Hepatocyte (in vitro differentiated cells): ENCODE data around the gene NR3C2. TPM values are rescaled to one million over a fixed set of nuclear protein-coding genes. Genes with fewer than 3 reads are reported as not detected.

ENCODE experiments used
- DNase-seq: peaks from one replicate; pipeline ENCODE4 v3.0.0-alpha.2; 2016; ENCODE audit warnings: low spot score
- H2AFZ ChIP-seq: fragments of 200-600 bp; sonication (generic); 2 replicates; pipeline ENCODE4 v1.6.0; 2016; ENCODE audit warnings: antibody characterized with exemption, mild to moderate bottlenecking
- H3K27ac ChIP-seq: fragments of 200-600 bp; sonication (generic); 2 replicates; pipeline ENCODE4 v1.5.1; 2016; ENCODE audit warnings: mild to moderate bottlenecking
- H3K27me3 ChIP-seq: fragments of 200-600 bp; sonication (generic); 2 replicates; pipeline ENCODE4 v1.6.1; 2016
- H3K36me3 ChIP-seq: fragments of 200-600 bp; sonication (generic); replicated peaks from 2 replicates; pipeline ENCODE4 v1.5.1; 2016; ENCODE audit warnings: low read depth; ENCODE audit not compliant: insufficient read depth
- H3K4me1 ChIP-seq: fragments of 200-600 bp; sonication (generic); 2 replicates; pipeline ENCODE4 v1.5.1; 2016; ENCODE audit warnings: mild to moderate bottlenecking, moderate library complexity; ENCODE audit not compliant: insufficient read depth
- H3K4me2 ChIP-seq: fragments of 200-600 bp; sonication (generic); 2 replicates; pipeline ENCODE4 v1.6.0; 2016
- H3K4me3 ChIP-seq: fragments of 200-600 bp; sonication (generic); 2 replicates; pipeline ENCODE4 v1.5.1; 2016; ENCODE audit warnings: mild to moderate bottlenecking
- H3K79me2 ChIP-seq: fragments of 200-600 bp; sonication (generic); 2 replicates; pipeline ENCODE4 v1.6.0; 2017; ENCODE audit warnings: mild to moderate bottlenecking
- H3K9me2 ChIP-seq: fragments of 200-600 bp; sonication (generic); replicated peaks from 2 replicates; pipeline ENCODE4 v1.6.0; 2017; ENCODE audit warnings: mild to moderate bottlenecking; ENCODE audit not compliant: insufficient read depth
- H3K9me3 ChIP-seq: fragments of 200-600 bp; sonication (generic); 2 replicates; pipeline ENCODE4 v1.5.1; 2016; ENCODE audit warnings: low read depth, mild to moderate bottlenecking
- H4K20me1 ChIP-seq: fragments of 200-600 bp; sonication (generic); 2 replicates; pipeline ENCODE4 v1.6.0; 2016; ENCODE audit warnings: mild to moderate bottlenecking; ENCODE audit not compliant: insufficient read depth, poor library complexity, severe bottlenecking
- CTCF ChIP-seq: fragments of 200-600 bp; sonication (generic); IDR thresholded peaks from 2 replicates; pipeline ENCODE4 v1.5.1; 2016; ENCODE audit warnings: antibody characterized with exemption, mild to moderate bottlenecking; ENCODE audit not compliant: poor library complexity
- EZH2 ChIP-seq: fragments of 200-600 bp; sonication (generic); IDR thresholded peaks from 2 replicates; pipeline ENCODE4 v1.6.1; 2016; ENCODE audit warnings: antibody characterized with exemption, mild to moderate bottlenecking, borderline replicate concordance
- EZH2phosphoT487 ChIP-seq: fragments of 200-600 bp; sonication (generic); IDR thresholded peaks from one replicate; pipeline ENCODE4 v1.6.1; 2018; ENCODE audit warnings: antibody characterized with exemption, mild to moderate bottlenecking, low read depth, moderate library complexity; ENCODE audit not compliant: unreplicated experiment, severe bottlenecking
- WGBS: methylation state at CpG from one replicate; pipeline ENCODE4 v1.1.6; 2016; ENCODE audit warnings: low lambda C conversion rate; ENCODE audit errors: missing lambda C conversion rate; 5-methylcytosine and 5-hydroxymethylcytosine counted together
- polyA plus RNA-seq: library from polyadenylated mRNA; unstranded; fragments of >200 nt; fragmentation: Nextera tagmentation; extraction: Ambion mirVana; gene quantifications from 2 replicates; pipeline ENCODE4 v1.2.1, GENCODE V29; 2016
- total RNA-seq: library from RNA; depleted of rRNA; stranded (reverse); fragments of >200 nt; gene quantifications from 2 replicates; pipeline ENCODE4 v1.2.3, GENCODE V29; 2014

NR3C2 gene
- total and polyA plus RNA-seq, 2 experiments from 2014 or later, result 2.3 to 7.1 TPM

GRCh38 chr4:148438047-148438446 lies 4.2 kb downstream of the NR3C2 start:
- no peak overlapping the region for H3K4me3 ChIP-seq
- H3K79me2 ChIP-seq, result peaks cover 8% of the 10 kb centered on the region
- no peaks in the 10 kb centered on the region for H3K9me3 ChIP-seq
- WGBS, result 90% methylated on average over 2 of the region's 2 CpGs
- no peaks in the 10 kb centered on the region for H3K36me3 ChIP-seq
- peaks cover 27% of the 10 kb centered on the region for H3K27me3 ChIP-seq
- TF ChIP-seq EZH2phosphoT487 (no peak), CTCF (no peak), EZH2 (no peak)
- H3K4me1 ChIP-seq, result no peaks in the 10 kb centered on the region
- no peak overlapping the region for H3K4me2 ChIP-seq
- H3K9me2 ChIP-seq, result no peaks in the 10 kb centered on the region
- no peak overlapping the region for H3K27ac ChIP-seq
- DNase-seq, result no peak
- no peaks in the 10 kb centered on the region for H4K20me1 ChIP-seq
- no peak overlapping the region for H2AFZ ChIP-seq

- Histone ChIP-seq H3K4me2 (no peak overlapping the region), H3K36me3 (no peaks in the 10 kb centered on the region), H2AFZ (no peak overlapping the region), H3K9me2 (no peaks in the 10 kb centered on the region), H3K4me1 (no peaks in the 10 kb centered on the region), H3K27ac (no peak overlapping the region), H3K4me3 (no peak overlapping the region), H3K9me3 (no peaks in the 10 kb centered on the region), H3K27me3 (peaks cover 27% of the 10 kb centered on the region), H3K79me2 (peaks cover 9% of the 10 kb centered on the region), H4K20me1 (no peaks in the 10 kb centered on the region)
- no peak for TF ChIP-seq EZH2phosphoT487
- TF ChIP-seq EZH2, result no peak
- no peak for TF ChIP-seq CTCF
- WGBS, result 63% methylated on average over 2 of the region's 2 CpGs
- no peak for DNase-seq
These were observed 4.8 kb downstream of the NR3C2 start for GRCh38 chr4:148437439-148437838.

GRCh38 chr4:148436512-148436911 lies 5.7 kb downstream of the NR3C2 start:
- H3K4me2 ChIP-seq, result no peak overlapping the region
- TF ChIP-seq CTCF (no peak), EZH2phosphoT487 (no peak)
- H3K9me2 ChIP-seq, result no peaks in the 10 kb centered on the region
- H3K79me2 ChIP-seq, result peaks cover 9% of the 10 kb centered on the region
- DNase-seq, result no peak
- H3K9me3 ChIP-seq, result no peaks in the 10 kb centered on the region
- H3K4me3 ChIP-seq, result no peak overlapping the region
- H3K27ac ChIP-seq, result no peak overlapping the region
- 88% methylated on average over 7 of the region's 7 CpGs for WGBS
- peaks cover 25% of the 10 kb centered on the region for H3K27me3 ChIP-seq
- H3K4me1 ChIP-seq, result no peaks in the 10 kb centered on the region
- no peaks in the 10 kb centered on the region for H4K20me1 ChIP-seq
- H2AFZ ChIP-seq, result no peak overlapping the region
- no peaks in the 10 kb centered on the region for H3K36me3 ChIP-seq
